Activated naive CD4-positive, alpha-beta T cell treated with anti-CD3 and anti-CD28 coated beads, Interleukin-2, amount 50 U/mL, for 72 hours (primary cell): Measurements from ENCODE around the gene MED15. TPM values are rescaled to one million over a fixed set of nuclear protein-coding genes. Genes with fewer than 3 reads are reported as not detected.

Source experiments
- ATAC-seq, 2 donors: fragments of 150-1000 bp; cut with Tn5 transposase; 2 replicates each; pipeline ENCODE4 v1.10.0; 2021; ENCODE audit warnings: mild to moderate bottlenecking in 2 of 2, moderate library complexity in 2 of 2
- DNase-seq, 2 donors: peaks; one replicate each; pipeline ENCODE4 v3.0.0; 2021 to 2022; ENCODE audit warnings: low spot score in 2 of 2
- H3K27ac Mint-ChIP-seq, 2 donors: one replicate each; pipeline ENCODE4 v1.8.0; 2022; ENCODE audit warnings: mild to moderate bottlenecking in 2 of 2, mixed read lengths in 2 of 2
- H3K36me3 Mint-ChIP-seq, 2 donors: one replicate each; pipeline ENCODE4 v1.8.0; 2022; ENCODE audit warnings: mixed read lengths in 2 of 2
- H3K9me3 Mint-ChIP-seq, 2 donors: one replicate each; pipeline ENCODE4 v1.8.0; 2022; ENCODE audit warnings: mixed read lengths in 2 of 2
- total RNA-seq, 2 donors: library from RNA; stranded (reverse); gene quantifications; one replicate each; pipeline ENCODE4 v1.2.3, GENCODE V29; 2022

The MED15 gene
- total RNA-seq, 2 donors from 2014 or later, result 88.9 to 137 TPM

DNA sequence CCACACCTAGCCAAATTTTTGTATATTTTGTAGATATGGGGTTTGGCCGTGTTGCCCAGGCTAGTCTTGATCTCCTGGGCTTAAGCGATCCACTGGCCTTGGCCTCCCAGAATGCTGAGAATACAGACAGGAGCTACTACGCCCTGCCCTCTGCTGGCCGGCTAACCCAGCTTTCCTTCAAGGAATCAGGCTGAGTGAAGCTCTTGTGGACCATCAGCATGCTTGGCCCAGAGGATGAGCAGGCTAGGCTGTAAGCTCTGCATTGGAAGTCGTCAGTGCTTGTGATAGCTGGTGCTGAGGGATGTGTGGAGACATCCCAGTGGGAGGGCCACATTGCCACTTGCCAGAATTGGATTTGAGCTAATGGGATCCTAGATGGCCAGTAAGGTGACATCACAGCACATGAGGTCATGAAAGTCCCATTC lies 60.6 kb downstream of the MED15 start:
- ATAC-seq (no peak), DNase-seq (no peak)
- Mint-ChIP-seq H3K36me3 (peaks cover 22 to 52% of the 10 kb centered on the region in 2 donors), H3K27ac (no peak overlapping the region), H3K9me3 (no peaks in the 10 kb centered on the region)

DNA sequence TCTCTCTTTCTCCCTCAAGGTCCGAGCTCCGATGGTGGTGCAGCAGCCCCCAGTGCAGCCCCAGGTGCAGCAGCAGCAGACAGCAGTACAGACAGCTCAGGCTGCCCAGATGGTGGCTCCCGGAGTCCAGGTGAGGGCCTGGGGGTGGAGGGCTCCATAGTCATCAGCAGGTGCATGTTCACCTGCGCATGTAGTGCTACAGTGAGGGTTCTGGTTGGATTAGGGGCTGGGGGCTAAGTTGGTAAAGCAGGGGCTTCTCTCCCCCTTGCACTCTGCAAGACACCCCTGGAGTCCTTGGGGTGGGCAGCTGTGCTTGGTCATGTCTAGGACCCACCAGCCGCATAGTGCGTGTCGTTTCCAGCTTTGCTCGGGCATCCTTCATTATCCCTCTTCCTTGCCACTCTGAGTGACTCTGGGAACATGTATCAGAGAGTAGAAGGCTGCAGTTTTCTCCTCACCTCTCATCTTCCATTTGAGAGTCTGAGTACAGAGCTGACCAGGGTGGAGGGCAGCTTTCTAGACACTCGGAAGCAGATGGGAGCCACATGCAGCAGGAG lies 61.2 kb downstream of the MED15 start:
- no peak for DNase-seq
- ATAC-seq, result no peak
- Mint-ChIP-seq H3K9me3 (no peaks in the 10 kb centered on the region), H3K27ac (peak overlapping the region in 1 of 2 donors; percentile 17), H3K36me3 (peaks cover 22 to 51% of the 10 kb centered on the region in 2 donors)

DNA sequence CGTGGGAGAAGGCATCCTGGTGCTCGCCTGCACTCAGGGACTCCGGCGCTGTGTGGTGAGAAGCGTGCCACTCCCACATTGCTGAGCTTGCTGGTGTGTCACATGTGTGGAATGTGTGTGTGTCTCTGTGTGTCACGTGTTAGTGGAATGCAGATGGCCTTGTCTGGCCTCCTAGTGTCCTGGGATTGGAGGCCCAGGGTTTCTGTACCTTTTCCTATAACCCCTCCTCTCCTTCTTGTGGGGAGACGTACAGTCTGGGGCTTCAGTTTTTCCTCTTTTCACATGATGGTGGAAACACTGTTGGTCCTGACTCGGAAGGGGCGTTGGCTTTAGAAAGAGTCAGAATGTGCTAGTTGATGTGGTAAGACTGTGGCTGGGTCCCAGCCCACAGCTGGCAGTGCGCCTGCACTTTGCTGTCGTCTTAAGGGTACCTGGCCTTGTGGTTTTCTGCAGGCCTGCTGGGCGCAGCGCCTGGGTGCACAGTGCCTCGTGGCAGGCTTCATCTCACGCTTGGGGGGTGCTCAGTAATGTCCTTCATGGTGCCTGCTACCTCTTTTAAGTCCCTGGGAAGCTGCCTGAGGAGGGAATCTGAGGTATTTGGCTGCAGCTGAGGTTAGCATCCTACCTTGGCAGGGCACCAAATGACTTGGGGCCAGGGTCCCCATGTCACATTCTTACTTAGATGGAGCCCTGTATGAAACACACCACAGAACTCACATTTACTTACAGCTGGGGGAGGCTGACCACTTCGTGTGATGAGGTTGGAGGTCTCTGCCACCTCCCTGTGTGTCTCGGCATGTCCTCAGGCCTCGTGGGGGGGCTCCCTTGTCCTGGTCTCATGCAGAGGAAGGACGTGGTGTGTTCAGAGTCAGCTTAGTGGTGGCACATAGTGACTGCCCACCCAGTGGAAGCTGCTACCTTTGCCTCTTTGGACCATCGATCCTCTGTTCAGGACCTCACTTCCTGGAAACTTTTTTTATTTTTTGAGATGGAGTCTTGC lies 61.9 kb downstream of the MED15 start:
- no peaks in the 10 kb centered on the region for H3K9me3 Mint-ChIP-seq
- H3K36me3 Mint-ChIP-seq, result peaks cover 30 to 54% of the 10 kb centered on the region in 2 donors
- H3K27ac Mint-ChIP-seq, result peak overlapping the region; percentile 17 to 41
- DNase-seq, result peak; percentile 60 to 76
- peak; percentile 77 to 86 for ATAC-seq

- Mint-ChIP-seq H3K36me3 (peaks cover 36 to 48% of the 10 kb centered on the region in 2 donors), H3K27ac (no peak overlapping the region), H3K9me3 (no peaks in the 10 kb centered on the region)
- no peak for DNase-seq
- ATAC-seq, result no peak
Measured at GRCh38 chr22:20571078-20571503, 63.7 kb downstream of the MED15 start.

DNA sequence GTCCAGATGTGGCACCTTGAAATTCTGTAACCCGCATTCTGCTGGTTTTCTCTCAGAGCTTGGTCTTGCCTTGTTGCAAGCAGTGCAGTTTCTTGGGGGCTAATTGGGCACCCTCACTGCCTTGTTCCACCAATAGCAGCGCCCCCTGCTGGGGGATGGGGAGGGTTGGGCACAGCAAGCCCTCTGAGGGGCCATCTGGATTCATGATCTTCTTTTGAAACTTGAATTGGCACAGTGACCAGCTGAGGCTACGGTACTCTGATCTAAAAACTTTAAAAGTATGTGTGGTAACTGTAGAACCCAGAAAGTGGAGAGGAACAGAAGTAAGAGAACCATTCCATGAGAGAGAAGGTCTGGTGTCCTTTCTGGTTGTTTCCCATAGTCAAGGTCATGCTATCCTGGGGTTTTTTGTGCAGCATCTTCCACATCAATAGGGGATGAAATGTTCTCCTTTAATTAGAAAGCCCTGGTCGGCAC lies 64.2 kb downstream of the MED15 start:
- Mint-ChIP-seq H3K9me3 (no peaks in the 10 kb centered on the region), H3K36me3 (peaks cover 31 to 44% of the 10 kb centered on the region in 2 donors), H3K27ac (no peak overlapping the region)
- ATAC-seq (no peak), DNase-seq (peak in 1 of 2 donors; percentile 73)

DNA sequence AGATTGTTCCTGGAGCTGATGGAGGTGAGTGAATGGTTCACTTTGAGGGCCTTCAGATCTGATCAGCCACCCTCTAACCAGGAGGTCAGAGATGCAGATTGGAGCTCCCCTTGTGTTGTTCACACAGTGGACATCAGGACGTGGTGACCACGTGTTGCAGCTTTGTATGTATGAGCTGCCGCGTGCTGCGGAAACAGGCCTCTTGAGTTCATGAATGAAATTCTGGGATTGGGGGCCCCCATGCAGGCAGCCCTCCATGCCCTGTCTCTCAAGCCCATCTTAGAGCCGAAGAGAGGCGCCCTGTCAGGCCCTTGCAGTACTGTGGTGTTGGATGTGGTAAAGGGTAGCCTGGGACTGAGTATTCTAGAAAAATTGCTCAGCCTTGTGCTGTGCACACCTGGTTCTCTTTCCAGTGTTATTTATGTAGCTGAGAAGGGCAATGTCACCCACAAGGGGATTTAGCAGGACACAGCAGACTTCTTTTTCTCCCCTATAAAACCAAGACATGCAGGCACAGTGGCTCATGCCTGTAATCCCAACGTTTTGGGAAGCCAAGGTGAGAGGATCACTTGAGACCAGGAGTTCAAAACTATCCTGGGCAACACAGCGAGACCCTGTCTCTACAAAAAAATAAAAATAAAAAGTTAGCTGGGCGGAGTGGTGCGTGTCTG lies 64.9 kb downstream of the MED15 start:
- Mint-ChIP-seq H3K27ac (no peak overlapping the region), H3K9me3 (no peaks in the 10 kb centered on the region), H3K36me3 (peaks cover 29 to 37% of the 10 kb centered on the region in 2 donors)
- no peak for ATAC-seq
- no peak for DNase-seq

GRCh38 chr22:20573176-20573832 lies 65.9 kb downstream of the MED15 start:
- Mint-ChIP-seq H3K36me3 (peaks cover 28 to 30% of the 10 kb centered on the region in 2 donors), H3K27ac (peak overlapping the region in 1 of 2 donors; percentile 57), H3K9me3 (no peaks in the 10 kb centered on the region)
- no peak for ATAC-seq
- no peak for DNase-seq

GRCh38 chr22:20573833-20574615 lies 66.6 kb downstream of the MED15 start:
- H3K36me3 Mint-ChIP-seq, result peaks cover 24 to 25% of the 10 kb centered on the region in 2 donors
- H3K9me3 Mint-ChIP-seq, result no peaks in the 10 kb centered on the region
- DNase-seq (no peak), ATAC-seq (no peak)
- peak overlapping the region in 1 of 2 donors; percentile 57 for H3K27ac Mint-ChIP-seq

GRCh38 chr22:20574920-20575353 lies 67.5 kb downstream of the MED15 start:
- H3K27ac Mint-ChIP-seq, result no peak overlapping the region
- peaks cover 18 to 24% of the 10 kb centered on the region in 2 donors for H3K36me3 Mint-ChIP-seq
- H3K9me3 Mint-ChIP-seq, result no peaks in the 10 kb centered on the region
- no peak for DNase-seq
- ATAC-seq, result no peak

DNA sequence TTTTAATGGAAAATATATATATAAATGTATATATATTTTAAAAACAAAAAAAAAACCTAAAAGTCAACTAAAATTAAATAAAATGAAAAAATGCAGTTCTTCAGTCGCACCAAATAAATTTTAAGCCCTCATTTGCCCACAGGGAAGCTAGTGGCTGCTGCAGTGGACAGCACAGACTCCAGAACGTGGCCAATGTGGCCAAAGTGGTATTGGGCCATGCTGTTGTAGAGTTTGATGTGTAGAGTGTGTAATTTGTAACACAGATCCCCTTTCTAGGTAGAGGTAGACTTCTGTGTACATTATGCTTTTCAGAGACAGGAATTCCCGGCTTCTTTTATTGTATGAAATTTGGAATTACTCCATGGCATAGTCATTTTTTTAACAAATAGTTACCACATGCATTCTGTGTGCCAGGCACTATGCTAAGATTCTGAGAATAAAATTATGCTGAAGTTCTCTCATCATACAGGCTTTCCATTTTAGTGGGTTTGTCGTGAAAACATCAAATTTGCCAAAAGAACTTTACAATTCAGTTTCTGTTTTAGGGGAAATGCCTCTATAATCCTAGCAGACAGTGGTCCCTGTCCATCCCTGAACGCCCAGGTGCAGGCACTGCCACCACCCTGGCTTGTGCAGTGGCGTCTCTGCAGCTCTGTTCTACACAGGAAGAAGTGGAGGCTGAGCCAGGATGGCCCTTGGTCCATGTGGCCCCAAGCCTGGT lies 68.5 kb downstream of the MED15 start:
- Mint-ChIP-seq H3K9me3 (no peaks in the 10 kb centered on the region), H3K27ac (peak overlapping the region in 1 of 2 donors; percentile 55), H3K36me3 (peaks cover 18 to 24% of the 10 kb centered on the region in 2 donors)
- no peak for ATAC-seq
- DNase-seq, result no peak

GRCh38 chr22:20576445-20576816 lies 69.0 kb downstream of the MED15 start:
- DNase-seq (no peak), ATAC-seq (no peak)
- peaks cover 18 to 24% of the 10 kb centered on the region in 2 donors for H3K36me3 Mint-ChIP-seq
- H3K27ac Mint-ChIP-seq, result peak overlapping the region in 1 of 2 donors; percentile 29
- no peaks in the 10 kb centered on the region for H3K9me3 Mint-ChIP-seq

- Mint-ChIP-seq H3K36me3 (peaks cover 16 to 18% of the 10 kb centered on the region in 2 donors), H3K9me3 (no peaks in the 10 kb centered on the region), H3K27ac (no peak overlapping the region)
- DNase-seq (no peak), ATAC-seq (no peak)
Measured at GRCh38 chr22:20577045-20577444, 69.6 kb downstream of the MED15 start.

DNA sequence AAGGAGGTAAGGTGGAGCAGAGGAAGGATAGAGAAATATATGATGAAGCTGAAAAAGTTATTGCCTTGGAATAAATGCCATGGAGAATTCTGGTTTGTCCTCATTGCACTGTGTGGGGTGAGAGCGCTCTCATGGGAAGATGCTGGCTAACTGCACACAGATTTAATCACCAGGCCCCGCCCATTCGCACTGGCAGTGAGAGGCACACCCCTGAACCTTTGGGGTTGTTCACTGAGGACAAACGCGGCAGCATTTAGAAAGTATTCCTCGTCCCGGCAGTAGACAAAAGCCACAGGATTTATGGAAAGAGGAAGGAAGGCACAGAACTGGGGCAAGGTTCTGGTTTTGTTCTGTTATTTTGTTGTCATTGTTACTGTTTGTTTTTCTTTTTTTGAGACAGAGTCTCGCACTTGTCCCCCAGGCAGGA lies 70.2 kb downstream of the MED15 start:
- Mint-ChIP-seq H3K36me3 (peaks cover 14% of the 10 kb centered on the region in 2 donors), H3K9me3 (no peaks in the 10 kb centered on the region), H3K27ac (peak overlapping the region in 1 of 2 donors; percentile 57)
- ATAC-seq (no peak), DNase-seq (no peak)

DNA sequence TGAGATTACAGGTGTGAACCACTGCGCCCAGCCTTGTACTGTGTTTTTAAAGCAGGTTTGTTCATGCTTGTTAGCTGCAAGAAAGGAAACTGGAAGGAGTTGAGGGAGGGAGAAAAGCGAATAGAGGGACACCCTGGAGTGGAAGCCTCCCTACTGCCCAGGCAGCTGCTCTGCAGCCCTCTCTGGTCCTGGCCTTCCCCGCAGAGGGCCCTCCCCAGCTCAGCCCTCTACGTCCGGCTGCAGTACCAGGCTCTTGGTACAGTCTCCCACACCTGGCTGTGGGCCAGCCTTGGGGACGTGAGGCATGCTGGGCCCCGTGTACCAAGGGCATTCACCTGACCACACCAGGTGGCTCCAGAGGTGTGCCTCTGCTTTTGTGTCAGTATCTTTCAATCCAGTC lies 70.8 kb downstream of the MED15 start:
- ATAC-seq (no peak), DNase-seq (no peak)
- Mint-ChIP-seq H3K9me3 (no peaks in the 10 kb centered on the region), H3K27ac (peak overlapping the region in 1 of 2 donors; percentile 57), H3K36me3 (peaks cover 14% of the 10 kb centered on the region in 2 donors)

GRCh38 chr22:20578707-20579106 lies 71.3 kb downstream of the MED15 start:
- Mint-ChIP-seq H3K36me3 (peaks cover 13% of the 10 kb centered on the region in 2 donors), H3K9me3 (no peaks in the 10 kb centered on the region), H3K27ac (peak overlapping the region in 1 of 2 donors; percentile 57)
- no peak for DNase-seq
- no peak for ATAC-seq
